GM21529 (cell line): ENCODE data around the gene STK38.

Experiments
- ATAC-seq: cut with Tn5 transposase; IDR thresholded peaks from one replicate; pipeline ENCODE4 v1.9.1; 2021; ENCODE audit not compliant: unreplicated experiment

Gene STK38

DNA sequence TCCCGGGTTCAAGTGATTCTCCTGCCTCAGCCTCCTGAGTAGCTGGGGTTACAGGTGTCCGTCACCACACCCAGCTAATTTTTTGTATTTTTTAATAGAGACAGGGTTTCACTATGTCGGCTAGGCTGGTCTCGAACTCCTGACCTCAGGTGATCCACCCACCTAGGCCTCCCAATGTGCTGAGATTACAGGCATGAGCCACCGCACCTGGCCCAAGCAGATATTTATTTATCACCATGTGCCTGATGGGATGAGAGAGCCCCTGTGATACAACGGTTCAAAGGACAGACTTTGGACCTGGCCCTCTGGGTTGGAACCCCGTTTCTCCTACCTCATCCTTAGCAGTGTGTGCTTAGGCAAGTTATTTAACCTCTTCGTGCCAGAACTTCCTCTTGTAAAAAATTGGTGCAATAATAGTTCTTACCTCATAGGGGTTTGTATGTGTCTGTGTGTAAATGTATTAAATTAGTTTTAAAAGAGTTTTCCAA is 19.2 kb upstream of the STK38 start:
- ATAC-seq = no peak

DNA sequence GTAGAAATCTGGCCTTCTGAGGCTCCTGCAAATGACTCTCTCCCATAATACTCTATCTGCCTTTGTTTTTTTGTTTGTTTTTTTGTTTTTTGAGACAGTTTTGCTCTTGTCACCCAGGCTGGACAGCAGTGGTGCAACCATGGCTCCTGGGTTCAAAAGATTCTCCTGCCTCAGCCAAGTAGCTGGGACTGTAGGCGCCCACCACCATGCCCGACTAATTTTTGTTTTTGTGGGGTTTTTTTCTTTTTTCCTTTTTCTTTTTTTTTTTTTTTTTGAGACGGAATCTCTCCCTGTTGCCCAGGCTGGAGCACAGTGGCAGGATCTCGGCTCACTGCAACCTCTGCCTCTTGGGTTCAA is 16.6 kb upstream of the STK38 start:
- ATAC-seq = no peak

DNA sequence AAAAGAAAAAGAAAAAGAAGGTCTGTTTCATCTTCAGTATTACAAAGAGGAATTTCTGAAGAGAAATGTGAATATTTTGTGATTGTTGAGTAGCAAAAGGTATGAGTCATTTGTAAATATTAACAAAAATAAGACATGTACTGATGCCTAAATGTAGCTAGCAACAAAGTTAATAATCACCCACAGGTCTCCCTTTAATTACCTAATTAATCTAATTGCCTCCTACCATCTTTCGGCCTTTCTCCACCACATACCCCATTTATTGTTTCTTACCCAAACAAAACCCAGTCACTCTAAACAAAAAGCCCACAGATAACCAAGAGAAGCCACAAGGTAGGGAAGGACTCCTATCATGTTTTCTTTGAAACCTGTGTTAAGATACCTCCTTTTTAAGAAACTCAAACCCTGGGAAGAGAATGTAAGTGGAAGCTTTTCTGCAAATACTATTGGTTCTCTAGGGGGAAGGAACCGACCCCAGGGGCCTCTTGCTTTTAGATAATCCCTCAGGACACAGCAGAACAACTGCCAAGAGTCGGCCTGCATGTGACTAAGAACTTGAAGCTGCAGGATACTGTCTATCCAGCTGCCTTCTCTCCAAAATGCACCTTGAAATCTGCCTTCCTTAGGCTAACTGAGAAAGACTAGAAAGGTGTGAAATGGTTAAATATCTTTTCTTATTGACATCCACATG is 16.1 kb upstream of the STK38 start:
- ATAC-seq = no peak

DNA sequence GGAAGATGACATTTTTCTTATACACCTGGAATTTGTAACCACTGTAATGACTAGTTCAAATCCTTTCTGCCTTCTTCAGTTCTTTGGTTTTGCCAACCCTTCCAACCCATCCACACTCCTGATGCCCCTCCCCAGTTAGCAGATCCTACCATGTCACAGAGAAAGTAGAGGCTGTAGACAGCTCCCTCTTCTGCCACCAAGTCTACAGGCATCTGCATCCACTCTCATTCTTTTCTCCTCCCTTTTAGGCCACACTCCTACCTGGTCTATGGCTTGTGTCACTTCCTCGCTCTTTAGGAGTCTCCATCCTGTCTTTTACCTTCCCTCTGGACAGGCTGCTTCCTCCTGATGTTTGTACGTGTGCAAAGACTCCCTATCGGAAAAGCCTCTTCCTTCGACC is 13.5 kb upstream of the STK38 start:
- no peak for ATAC-seq

DNA sequence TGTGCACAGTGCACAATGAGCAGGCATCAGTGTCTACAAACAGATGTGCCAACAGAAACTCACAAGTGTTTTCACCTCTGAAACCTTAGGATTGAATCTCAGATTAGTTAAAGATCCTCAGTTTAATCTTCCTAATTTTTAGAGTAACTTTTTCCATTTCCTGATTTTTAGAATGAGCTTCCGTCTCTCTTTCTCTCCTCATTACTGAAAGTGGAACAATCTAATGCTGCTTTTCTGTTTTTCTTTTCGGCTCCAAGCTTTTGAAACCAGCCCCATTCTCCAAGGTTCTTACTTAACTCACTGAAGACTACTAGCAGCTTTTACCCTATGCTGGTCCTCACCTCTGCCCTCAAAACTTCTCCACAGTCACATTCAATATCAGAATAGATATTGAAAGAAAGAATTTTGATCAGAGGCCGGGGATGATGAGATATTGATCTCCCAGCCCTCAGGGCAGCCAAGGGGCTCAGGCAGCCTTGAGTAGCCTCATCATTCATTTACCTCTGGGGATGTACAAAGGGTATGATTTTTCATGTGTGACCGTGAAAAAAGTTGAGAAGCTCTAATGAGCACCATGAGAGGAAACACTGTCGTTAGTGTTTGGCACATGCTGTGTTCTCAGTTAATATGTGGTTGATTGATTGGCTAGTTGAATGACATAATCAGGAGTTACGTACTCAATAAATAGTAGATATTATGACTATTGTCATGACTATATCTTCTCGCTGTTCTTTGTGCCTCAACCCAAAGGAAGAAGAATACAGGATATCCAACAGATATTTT is 11.9 kb upstream of the STK38 start:
- ATAC-seq = no peak

DNA sequence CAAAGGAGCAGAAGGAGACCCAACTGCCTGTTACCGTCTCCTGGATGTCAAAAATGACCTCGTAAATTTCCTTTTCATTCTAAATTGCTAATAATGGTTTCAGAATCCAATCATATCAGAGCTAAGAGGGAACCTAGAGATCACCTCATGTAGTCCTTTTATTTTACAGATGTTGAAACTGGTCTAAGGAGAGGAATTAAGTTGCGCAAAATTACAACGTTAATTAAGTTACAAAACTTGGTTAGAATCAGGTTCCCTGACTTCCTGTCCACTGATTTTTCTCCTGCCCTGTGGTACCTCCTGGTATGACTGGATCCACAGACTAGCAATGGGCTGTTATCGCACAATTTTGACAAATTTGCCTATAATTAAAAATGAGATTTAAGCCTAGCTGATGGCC is 9.0 kb upstream of the STK38 start:
- no peak for ATAC-seq

DNA sequence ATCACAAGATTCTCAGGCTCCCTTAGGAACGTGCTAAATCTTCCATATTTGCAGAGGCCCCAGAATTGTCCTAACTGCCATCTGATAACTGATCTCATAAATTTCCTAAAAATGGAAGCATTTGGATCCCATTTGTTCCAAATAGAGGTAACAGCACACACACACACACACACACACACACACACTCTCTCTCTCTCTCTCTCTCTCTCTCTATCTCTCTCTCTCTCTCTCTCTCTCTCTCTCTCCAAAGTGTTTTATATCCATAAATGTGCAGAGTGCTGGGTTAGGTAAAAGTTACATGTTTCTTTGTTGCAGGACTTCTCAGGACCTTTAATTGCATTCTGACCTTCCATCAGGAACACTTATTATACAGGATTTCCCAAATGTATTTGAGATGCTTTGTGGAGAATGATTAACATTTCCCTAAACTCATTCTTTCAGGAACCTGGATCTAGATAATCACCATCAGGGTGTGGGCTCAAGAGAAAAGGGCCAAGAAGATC is 8.5 kb upstream of the STK38 start:
- no peak for ATAC-seq

DNA sequence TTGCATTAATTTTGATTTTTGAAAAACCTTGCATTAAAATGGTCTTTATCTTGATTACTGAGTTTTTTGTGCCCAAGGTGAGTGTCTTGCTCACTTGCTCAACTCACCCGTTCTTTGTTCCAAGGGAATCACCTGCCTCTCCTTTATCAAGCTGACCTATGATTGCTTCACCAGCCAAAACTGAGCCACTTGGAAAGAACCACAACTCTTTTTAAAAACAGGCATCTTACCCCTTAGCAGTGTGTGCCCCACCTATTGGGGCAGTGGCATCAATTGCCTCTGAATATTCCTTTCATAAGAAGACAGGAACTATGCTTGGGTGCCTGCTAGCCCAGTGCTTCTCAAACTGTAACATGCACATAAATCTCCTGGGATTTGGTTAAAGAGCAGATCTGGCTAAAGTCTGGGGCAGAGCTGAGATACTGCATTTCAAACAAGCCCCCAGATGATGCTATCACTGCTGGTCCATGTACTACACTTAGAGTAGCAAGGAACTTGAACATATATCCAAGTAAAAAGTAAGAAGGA is 3.3 kb upstream of the STK38 start:
- no peak for ATAC-seq

DNA sequence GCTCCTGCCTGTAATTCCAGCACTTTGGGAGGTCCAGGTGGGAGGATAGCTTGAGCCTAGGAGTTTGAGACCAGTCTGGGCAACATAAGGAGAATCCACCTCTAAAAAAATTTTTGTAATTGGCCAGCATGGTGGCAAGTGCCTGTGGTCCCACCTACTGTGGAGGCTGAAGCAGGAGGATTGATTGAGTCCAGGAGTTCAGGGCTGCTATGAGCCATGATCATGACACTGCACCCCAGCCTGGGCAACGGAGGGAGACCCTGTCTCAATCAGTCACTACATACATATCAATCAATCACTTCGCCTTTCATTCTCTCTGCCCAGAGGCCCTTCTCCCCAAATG is 1.1 kb upstream of the STK38 start:
- no peak for ATAC-seq

DNA sequence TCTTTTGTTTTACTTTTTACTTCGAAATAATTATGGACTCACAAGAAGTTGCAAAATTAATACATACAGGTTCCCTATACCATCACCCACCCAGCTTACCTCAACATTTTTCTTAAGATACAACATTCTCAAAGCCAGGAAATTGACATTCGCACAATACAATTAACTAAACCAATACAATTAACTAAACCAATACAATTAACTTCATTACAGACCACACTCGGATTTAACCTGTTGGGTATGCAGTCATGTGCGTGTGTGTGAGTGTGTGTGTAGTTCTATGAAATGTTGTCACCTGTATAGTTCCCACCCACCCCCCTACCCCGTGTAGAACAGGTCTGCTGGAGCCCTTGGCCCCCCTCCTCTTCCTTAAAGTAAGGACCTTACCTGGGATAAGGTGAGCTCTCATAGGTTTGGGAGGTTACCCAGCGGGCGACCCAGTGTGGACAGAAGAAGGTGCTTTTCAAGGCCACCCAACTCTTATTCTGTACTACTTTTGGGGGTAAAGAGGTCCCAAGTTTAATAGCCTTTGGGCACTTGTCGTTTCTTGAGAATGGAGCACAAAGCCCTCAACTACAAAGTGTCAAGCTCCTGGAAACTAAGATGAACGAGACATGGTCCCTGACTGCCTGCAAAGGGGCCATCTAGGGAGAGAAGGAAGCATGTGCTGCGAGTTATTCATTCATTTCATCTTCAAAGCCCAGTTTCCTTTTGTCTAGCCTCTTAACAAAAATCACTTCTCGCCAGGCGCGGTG is 544 bp upstream of the STK38 start:
- no peak for ATAC-seq

DNA sequence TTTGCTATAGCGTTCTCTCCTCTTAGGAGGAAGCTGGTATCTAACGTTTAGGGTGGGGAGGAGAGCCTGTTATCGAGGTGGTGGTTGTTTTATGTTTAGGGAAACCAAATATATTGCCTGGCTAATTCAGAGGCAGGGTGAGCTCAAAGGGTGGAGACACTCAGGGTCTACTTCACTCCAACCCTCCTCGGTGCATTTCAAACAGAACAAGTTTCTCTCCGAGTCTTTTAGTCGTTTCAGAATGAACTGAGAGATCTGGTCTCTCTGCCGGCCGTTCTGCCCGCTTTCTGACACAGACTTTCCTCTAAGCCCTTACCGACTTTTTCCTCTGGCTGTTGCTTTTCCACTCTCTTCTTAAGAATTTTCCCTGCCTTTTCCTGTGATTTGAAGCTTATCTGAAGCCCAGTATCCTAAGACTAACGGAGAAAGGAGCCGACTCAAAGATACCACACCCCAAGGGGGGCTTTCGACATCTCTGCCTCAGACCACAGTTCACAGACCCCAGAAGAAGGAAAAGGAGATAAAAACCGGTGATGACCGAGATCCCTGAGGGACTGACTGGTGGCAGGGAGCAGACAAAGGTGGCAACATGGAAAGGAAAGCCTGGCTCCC is 865 bp downstream of the STK38 start:
- ATAC-seq = no peak

DNA sequence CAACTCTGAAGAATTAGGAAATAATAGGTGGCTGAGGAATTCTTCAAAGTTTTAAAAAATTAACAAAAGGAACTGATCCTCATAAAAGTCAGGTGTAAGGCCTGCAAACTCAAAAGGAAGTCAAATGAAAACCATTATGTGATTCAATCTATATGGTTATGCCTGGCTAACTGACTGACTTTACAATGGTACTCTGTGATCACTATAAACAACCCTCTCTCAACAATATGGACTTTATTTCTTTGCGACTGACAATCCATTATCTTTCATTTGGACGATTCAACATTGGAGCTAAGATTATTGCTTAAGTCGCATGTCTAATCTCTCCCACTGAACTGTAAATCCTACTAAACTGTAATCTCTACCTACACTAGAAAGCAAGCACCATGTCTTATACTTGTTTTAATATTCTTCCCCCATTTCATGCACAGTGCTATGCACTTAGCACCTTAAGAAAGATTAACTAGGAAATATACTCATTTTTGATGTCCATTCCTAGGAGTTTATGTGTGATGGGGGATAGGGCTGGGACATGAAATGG is 1.4 kb downstream of the STK38 start:
- no peak for ATAC-seq

DNA sequence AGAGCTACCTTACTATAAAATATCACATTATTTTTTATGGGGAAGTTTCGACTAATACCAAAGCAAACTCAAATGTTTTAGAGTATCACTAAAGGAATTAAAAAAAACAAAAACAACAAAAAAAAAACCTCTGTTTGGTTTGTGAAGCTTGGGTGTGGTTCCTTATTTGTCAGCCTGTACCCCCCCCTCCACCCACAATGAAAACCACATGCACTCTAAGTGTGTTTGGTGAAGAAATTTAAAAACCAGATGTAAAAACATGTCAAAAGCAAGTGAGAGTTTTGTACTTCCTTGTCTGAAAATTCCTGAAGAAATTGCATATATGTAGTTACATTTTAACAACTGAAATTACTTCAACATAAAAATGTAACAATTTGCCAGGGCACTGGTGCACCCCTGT is 3.1 kb downstream of the STK38 start:
- ATAC-seq = no peak

DNA sequence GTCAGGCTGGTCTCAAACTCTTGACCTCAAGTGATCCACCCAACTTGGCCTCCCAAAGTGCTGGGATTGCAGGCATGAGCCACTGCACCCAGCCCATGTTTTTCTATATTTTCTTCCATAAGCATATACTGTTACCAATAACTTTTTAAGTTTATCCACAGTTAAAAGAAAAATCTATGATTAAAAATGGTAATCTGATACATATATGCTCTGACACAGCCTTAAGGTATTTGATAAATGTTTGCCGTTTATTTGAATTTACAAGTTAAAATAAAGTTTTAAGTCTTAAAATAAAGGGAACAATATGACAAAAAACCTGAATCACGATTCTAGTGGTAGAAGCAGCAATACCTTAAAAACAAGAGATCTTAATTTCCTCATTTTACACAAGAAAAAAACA is 5.2 kb downstream of the STK38 start:
- no peak for ATAC-seq

DNA sequence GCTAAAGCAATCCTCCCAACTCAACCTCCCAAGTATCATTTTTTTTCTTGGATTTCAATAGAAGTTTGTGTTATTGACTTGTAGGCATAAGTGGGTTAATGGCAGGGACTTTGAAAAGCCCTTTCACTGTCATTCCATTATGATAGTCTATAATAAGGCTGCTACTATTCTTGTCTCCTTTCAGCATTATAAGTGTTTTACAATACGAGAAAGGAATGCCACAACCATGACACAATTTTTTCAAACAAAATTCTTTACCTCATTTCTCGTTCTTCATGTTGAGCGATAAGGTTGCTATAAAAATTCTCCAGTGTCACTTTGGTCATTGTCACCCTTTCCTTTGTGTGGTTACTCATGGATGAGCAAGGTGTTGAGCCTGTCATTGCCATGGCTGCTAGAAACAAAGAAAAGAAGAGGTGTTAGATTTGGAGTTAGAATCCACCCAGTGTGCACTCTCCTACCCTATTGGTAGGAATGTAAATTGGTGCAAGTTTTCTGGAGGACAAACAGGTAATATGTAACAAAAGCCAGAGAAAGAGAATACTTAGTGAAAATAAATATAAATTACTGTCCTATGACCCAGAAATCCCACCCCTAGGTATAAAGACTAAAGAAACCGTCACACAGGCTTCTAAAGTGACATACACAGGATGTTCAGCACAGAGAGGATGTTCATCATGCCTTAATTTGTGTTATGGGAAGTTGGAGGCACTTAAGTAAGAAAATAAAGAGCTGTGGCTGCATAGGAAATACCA is 7.3 kb downstream of the STK38 start:
- no peak for ATAC-seq

DNA sequence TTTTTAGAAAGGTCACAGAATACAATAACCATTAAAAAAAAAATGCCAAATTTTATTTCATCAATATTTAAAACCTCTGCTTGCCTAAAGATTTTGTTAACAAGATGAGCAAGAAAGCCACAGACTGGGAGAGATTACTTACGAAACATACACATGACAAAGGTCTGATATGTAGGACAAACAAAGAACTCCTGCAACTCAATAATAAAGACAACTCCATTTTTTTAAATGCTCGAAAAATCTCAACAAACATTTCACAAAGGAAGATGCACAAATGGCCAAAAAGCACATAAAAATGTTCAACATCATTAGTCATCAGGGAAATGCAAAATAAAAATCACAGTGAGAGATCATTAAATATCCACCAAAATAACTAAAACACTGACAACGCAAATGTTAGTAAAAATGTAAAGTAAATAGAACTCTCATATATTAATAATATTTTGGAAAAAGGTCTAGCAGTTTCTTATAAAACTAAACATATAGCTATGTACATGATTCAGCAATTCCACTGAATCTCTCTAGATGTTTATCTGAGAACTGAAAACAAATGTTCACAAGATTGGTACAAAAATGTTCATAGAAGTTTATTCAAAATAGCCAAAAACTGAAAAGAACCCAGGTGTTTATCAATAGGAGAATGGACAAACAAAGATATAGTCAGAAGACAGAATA is 10.3 kb downstream of the STK38 start:
- no peak for ATAC-seq

DNA sequence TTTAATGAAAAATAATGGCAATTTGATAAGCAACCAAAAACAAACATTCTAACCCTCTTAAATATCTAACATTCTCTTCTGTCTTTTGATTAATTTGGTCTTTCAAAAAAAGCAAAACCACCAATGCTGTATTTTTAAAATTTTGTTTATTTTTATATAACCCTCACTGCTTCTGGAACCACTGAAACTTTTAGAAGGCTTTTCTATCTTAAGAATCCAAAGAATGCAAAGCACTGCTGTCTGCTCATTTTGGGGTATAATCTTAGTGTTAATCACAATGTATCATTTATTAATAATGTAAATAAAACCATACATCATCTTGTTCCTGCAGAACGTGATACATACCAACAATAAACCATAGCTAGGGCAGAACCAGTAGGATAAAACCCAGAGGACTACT is 14.0 kb downstream of the STK38 start:
- ATAC-seq = no peak

DNA sequence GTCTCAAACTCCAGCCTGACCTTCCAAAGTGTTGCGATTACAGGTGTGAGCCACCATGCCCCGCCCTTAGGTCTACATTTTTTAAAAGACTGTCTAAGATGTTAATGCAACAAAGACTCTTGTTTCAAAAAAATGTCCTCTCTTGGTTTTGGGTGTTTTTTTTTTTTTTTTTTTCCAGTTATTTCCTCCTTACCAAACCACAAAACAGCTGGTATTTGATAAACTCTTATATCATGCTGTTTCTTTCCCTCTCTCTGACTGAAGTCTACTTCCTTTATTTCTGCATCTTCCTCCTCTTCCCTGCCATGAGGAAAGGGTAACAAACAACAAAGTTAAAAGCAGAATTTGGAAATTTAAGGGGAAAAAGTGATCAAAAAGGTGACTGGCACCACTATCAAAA is 21.2 kb downstream of the STK38 start:
- ATAC-seq = no peak

DNA sequence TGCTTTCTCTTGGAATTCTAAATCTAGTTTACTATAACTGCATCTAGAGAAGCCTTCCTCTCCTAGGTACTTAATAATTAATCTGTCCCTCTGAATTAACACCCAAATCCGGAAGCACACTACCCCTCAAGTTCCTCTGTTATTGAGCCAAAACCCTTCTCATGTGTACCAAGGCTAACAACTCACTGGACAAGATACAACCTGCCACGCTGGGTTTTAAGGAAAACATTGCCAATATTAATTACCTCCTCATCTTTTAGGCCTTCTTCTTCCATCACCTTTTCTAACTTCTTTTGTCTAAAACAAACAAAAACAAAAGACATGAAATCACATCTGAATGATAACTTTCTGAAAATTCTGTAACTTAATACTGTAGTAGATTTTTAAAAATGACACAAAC is 21.9 kb downstream of the STK38 start:
- ATAC-seq = no peak

DNA sequence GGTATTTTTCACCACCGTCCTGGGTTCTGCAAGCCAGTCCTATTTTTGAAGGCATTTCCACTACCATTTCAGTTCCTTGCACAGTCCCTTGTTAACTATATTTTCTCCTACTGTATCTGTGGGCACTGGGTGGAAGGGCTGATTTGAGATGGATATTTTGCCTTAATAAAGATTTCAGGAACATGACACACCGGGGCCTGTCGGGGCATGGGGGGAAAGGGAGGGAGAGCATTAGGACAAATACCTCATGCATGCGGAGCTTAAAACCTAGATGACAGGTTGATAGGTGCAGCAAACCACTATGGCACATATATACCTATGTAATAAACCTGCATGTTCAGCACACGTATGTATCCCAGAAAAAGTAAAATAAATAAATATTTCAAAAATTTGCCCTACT is 22.4 kb downstream of the STK38 start:
- no peak for ATAC-seq
